Measurements from ENCODE around the gene FOXP4.
A peak's percentile ranks its signal among the peaks of the same experiment; 100 is the strongest.

The FOXP4 gene

GRCh38 chr6:41546866-41547798, 951 bp downstream of the FOXP4 start:
- H3K27ac ChIP-seq (ENCODE audit: low read length) = no peak overlapping the region
- peaks cover 46% of the 10 kb centered on the region for H3K27me3 ChIP-seq (ENCODE audit: control insufficient read depth, insufficient read depth, low read length)
- H3K4me3 ChIP-seq (ENCODE audit: low read length) = peak overlapping the region; percentile 63; the same call in 1 of the 2 replicates
- no peaks in the 10 kb centered on the region for H3K9me3 ChIP-seq (ENCODE audit: control insufficient read depth, insufficient read depth, low read length)
- no peaks in the 10 kb centered on the region for H3K36me3 ChIP-seq (ENCODE audit: control insufficient read depth, insufficient read depth, low read length)
- WGBS (ENCODE audit: insufficient coverage, insufficient read length) = no CpG with 5 or more reads among the region's 82 CpGs
- no peak for DNase-seq (ENCODE audit: low read depth, low spot score)
- peaks cover 15% of the 10 kb centered on the region for H3K4me1 ChIP-seq (ENCODE audit: control insufficient read depth, insufficient read depth, low read length)

- Histone ChIP-seq H3K9me3 (ENCODE audit: control insufficient read depth, insufficient read depth, low read length) (no peaks in the 10 kb centered on the region), H3K36me3 (ENCODE audit: control insufficient read depth, insufficient read depth, low read length) (no peaks in the 10 kb centered on the region), H3K4me3 (ENCODE audit: low read length) (peak overlapping the region; percentile 63; the same call in 1 of the 2 replicates), H3K27ac (ENCODE audit: low read length) (no peak overlapping the region), H3K27me3 (ENCODE audit: control insufficient read depth, insufficient read depth, low read length) (peaks cover 51% of the 10 kb centered on the region), H3K4me1 (ENCODE audit: control insufficient read depth, insufficient read depth, low read length) (peaks cover 20% of the 10 kb centered on the region)
- no peak for DNase-seq (ENCODE audit: low read depth, low spot score)
- WGBS (ENCODE audit: insufficient coverage, insufficient read length) = no CpG with 5 or more reads among the region's 21 CpGs
Measured at GRCh38 chr6:41547799-41548097, 1.6 kb downstream of the FOXP4 start.

GRCh38 chr6:41548098-41548840, 2.1 kb downstream of the FOXP4 start:
- Histone ChIP-seq H3K27ac (ENCODE audit: low read length) (no peak overlapping the region), H3K4me3 (ENCODE audit: low read length) (peak overlapping the region; percentile 63; the same call in 1 of the 2 replicates), H3K4me1 (ENCODE audit: control insufficient read depth, insufficient read depth, low read length) (peaks cover 22% of the 10 kb centered on the region), H3K36me3 (ENCODE audit: control insufficient read depth, insufficient read depth, low read length) (no peaks in the 10 kb centered on the region), H3K9me3 (ENCODE audit: control insufficient read depth, insufficient read depth, low read length) (no peaks in the 10 kb centered on the region), H3K27me3 (ENCODE audit: control insufficient read depth, insufficient read depth, low read length) (peaks cover 53% of the 10 kb centered on the region)
- WGBS (ENCODE audit: insufficient coverage, insufficient read length) = no CpG with 5 or more reads among the region's 50 CpGs
- no peak for DNase-seq (ENCODE audit: low read depth, low spot score)

- Histone ChIP-seq H3K27ac (ENCODE audit: low read length) (no peak overlapping the region), H3K4me3 (ENCODE audit: low read length) (no peak overlapping the region), H3K4me1 (ENCODE audit: control insufficient read depth, insufficient read depth, low read length) (peaks cover 28% of the 10 kb centered on the region), H3K36me3 (ENCODE audit: control insufficient read depth, insufficient read depth, low read length) (no peaks in the 10 kb centered on the region), H3K27me3 (ENCODE audit: control insufficient read depth, insufficient read depth, low read length) (peaks cover 46% of the 10 kb centered on the region), H3K9me3 (ENCODE audit: control insufficient read depth, insufficient read depth, low read length) (no peaks in the 10 kb centered on the region)
- no CpG with 5 or more reads among the region's 11 CpGs for WGBS (ENCODE audit: insufficient coverage, insufficient read length)
- DNase-seq (ENCODE audit: low read depth, low spot score) = no peak
Measured at GRCh38 chr6:41548841-41549642, 2.9 kb downstream of the FOXP4 start.

GRCh38 chr6:41549673-41550072, 3.5 kb downstream of the FOXP4 start:
- peaks cover 30% of the 10 kb centered on the region for H3K4me1 ChIP-seq (ENCODE audit: control insufficient read depth, insufficient read depth, low read length)
- H3K4me3 ChIP-seq (ENCODE audit: low read length) = no peak overlapping the region
- H3K27me3 ChIP-seq (ENCODE audit: control insufficient read depth, insufficient read depth, low read length) = peaks cover 40% of the 10 kb centered on the region
- no CpG with 5 or more reads among the region's 2 CpGs for WGBS (ENCODE audit: insufficient coverage, insufficient read length)
- H3K9me3 ChIP-seq (ENCODE audit: control insufficient read depth, insufficient read depth, low read length) = no peaks in the 10 kb centered on the region
- H3K27ac ChIP-seq (ENCODE audit: low read length) = no peak overlapping the region
- H3K36me3 ChIP-seq (ENCODE audit: control insufficient read depth, insufficient read depth, low read length) = no peaks in the 10 kb centered on the region
- no peak for DNase-seq (ENCODE audit: low read depth, low spot score)

GRCh38 chr6:41551086-41551700, 5.0 kb downstream of the FOXP4 start:
- DNase-seq (ENCODE audit: low read depth, low spot score) = no peak
- H3K4me1 ChIP-seq (ENCODE audit: control insufficient read depth, insufficient read depth, low read length) = peaks cover 35% of the 10 kb centered on the region
- WGBS (ENCODE audit: insufficient coverage, insufficient read length) = no CpG with 5 or more reads among the region's 12 CpGs

GRCh38 chr6:41551857-41552256, 5.7 kb downstream of the FOXP4 start:
- H3K4me3 ChIP-seq (ENCODE audit: low read length) = no peak overlapping the region
- H3K27ac ChIP-seq (ENCODE audit: low read length) = no peak overlapping the region
- no peak for DNase-seq (ENCODE audit: low read depth, low spot score)
- no CpG with 5 or more reads among the region's 9 CpGs for WGBS (ENCODE audit: insufficient coverage, insufficient read length)
- H3K4me1 ChIP-seq (ENCODE audit: control insufficient read depth, insufficient read depth, low read length) = peaks cover 35% of the 10 kb centered on the region
- no peaks in the 10 kb centered on the region for H3K36me3 ChIP-seq (ENCODE audit: control insufficient read depth, insufficient read depth, low read length)
- no peaks in the 10 kb centered on the region for H3K9me3 ChIP-seq (ENCODE audit: control insufficient read depth, insufficient read depth, low read length)
- peaks cover 33% of the 10 kb centered on the region for H3K27me3 ChIP-seq (ENCODE audit: control insufficient read depth, insufficient read depth, low read length)

More at GRCh38 chr6:41551086-41551700, 5.0 kb downstream of the FOXP4 start:
- no peaks in the 10 kb centered on the region for H3K36me3 ChIP-seq (ENCODE audit: control insufficient read depth, insufficient read depth, low read length)
- H3K9me3 ChIP-seq (ENCODE audit: control insufficient read depth, insufficient read depth, low read length) = no peaks in the 10 kb centered on the region
- H3K27ac ChIP-seq (ENCODE audit: low read length) = no peak overlapping the region
- H3K4me3 ChIP-seq (ENCODE audit: low read length) = no peak overlapping the region
- H3K27me3 ChIP-seq (ENCODE audit: control insufficient read depth, insufficient read depth, low read length) = peaks cover 33% of the 10 kb centered on the region

GRCh38 chr6:41552723-41553122, 6.5 kb downstream of the FOXP4 start:
- no peaks in the 10 kb centered on the region for H3K36me3 ChIP-seq (ENCODE audit: control insufficient read depth, insufficient read depth, low read length)
- no peak overlapping the region for H3K4me3 ChIP-seq (ENCODE audit: low read length)
- H3K4me1 ChIP-seq (ENCODE audit: control insufficient read depth, insufficient read depth, low read length) = peaks cover 35% of the 10 kb centered on the region
- H3K9me3 ChIP-seq (ENCODE audit: control insufficient read depth, insufficient read depth, low read length) = no peaks in the 10 kb centered on the region
- no CpG with 5 or more reads among the region's 10 CpGs for WGBS (ENCODE audit: insufficient coverage, insufficient read length)
- DNase-seq (ENCODE audit: low read depth, low spot score) = no peak
- peaks cover 28% of the 10 kb centered on the region for H3K27me3 ChIP-seq (ENCODE audit: control insufficient read depth, insufficient read depth, low read length)
- no peak overlapping the region for H3K27ac ChIP-seq (ENCODE audit: low read length)

GRCh38 chr6:41553405-41553999, 7.3 kb downstream of the FOXP4 start:
- WGBS (ENCODE audit: insufficient coverage, insufficient read length) = no CpG with 5 or more reads among the region's 1 CpG
- Histone ChIP-seq H3K9me3 (ENCODE audit: control insufficient read depth, insufficient read depth, low read length) (no peaks in the 10 kb centered on the region), H3K4me3 (ENCODE audit: low read length) (no peak overlapping the region), H3K4me1 (ENCODE audit: control insufficient read depth, insufficient read depth, low read length) (peaks cover 35% of the 10 kb centered on the region), H3K27ac (ENCODE audit: low read length) (no peak overlapping the region), H3K36me3 (ENCODE audit: control insufficient read depth, insufficient read depth, low read length) (no peaks in the 10 kb centered on the region), H3K27me3 (ENCODE audit: control insufficient read depth, insufficient read depth, low read length) (peaks cover 23% of the 10 kb centered on the region; the same call in 1 of the 2 replicates)
- no peak for DNase-seq (ENCODE audit: low read depth, low spot score)

Data from iPS DF 6.9 (cell line).